Subcutaneous preadipocyte (primary cell): Measurements from ENCODE around the gene UMPS. TPM values are rescaled to one million over a fixed set of nuclear protein-coding genes. Genes with fewer than 3 reads are reported as not detected.

Source experiments
- small RNA-seq: library from RNA; depleted of rRNA; stranded (forward); fragments of <200 nt; gene quantifications from one replicate; pipeline ENCODE3, GENCODE V24; 2012
- total RNA-seq: library from RNA; depleted of rRNA; stranded (reverse); fragments of >200 nt; gene quantifications from 2 replicates; pipeline ENCODE4 v1.2.3, GENCODE V29; 2012

UMPS gene
- 16.9 and 36.9 TPM in 2 replicates for total RNA-seq

GRCh38 chr3:124730129-124730940, at the start of gene UMPS:
TSS of gene UMPS (plus strand) at chr3:124730452. CDS start at chr3:124730472, 20 bp downstream.

Small RNA genes lying within 50 kb of the gene (small RNA-seq; reads per million reads assigned to genes)
- 12.3 reads per million, percentile 96 among the genes with 10 or more reads in this experiment for gene MIR544B

Other genes starting within 250 kb of the UMPS start
- gene ITGB5, start 156.9 kb downstream of the UMPS start, total RNA-seq, result 143 and 164 TPM in 2 replicates
- gene MUC13, start 204.3 kb downstream of the UMPS start, total RNA-seq, result not detected in 2 replicates